HG03457 (cell line): ENCODE data around the gene CD2AP.
"Not testable (repeated sequence)": the region's sequence is repeated elsewhere in the genome, so short reads cannot be mapped to it uniquely, and the experiment has no call there.

ENCODE experiments used
- ATAC-seq: cut with Tn5 transposase; IDR thresholded peaks from one replicate; pipeline ENCODE4 v1.9.1; 2021; ENCODE audit warnings: moderate number of reproducible peaks; ENCODE audit not compliant: unreplicated experiment

Gene CD2AP, protein sequence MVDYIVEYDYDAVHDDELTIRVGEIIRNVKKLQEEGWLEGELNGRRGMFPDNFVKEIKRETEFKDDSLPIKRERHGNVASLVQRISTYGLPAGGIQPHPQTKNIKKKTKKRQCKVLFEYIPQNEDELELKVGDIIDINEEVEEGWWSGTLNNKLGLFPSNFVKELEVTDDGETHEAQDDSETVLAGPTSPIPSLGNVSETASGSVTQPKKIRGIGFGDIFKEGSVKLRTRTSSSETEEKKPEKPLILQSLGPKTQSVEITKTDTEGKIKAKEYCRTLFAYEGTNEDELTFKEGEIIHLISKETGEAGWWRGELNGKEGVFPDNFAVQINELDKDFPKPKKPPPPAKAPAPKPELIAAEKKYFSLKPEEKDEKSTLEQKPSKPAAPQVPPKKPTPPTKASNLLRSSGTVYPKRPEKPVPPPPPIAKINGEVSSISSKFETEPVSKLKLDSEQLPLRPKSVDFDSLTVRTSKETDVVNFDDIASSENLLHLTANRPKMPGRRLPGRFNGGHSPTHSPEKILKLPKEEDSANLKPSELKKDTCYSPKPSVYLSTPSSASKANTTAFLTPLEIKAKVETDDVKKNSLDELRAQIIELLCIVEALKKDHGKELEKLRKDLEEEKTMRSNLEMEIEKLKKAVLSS

GRCh38 chr6:47477497-47478232 lies at the start of gene CD2AP:
CD2AP (plus strand) TSS chr6:47477789; CDS start chr6:47478245, 456 bp downstream.
- peak; percentile 68 for ATAC-seq

DNA sequence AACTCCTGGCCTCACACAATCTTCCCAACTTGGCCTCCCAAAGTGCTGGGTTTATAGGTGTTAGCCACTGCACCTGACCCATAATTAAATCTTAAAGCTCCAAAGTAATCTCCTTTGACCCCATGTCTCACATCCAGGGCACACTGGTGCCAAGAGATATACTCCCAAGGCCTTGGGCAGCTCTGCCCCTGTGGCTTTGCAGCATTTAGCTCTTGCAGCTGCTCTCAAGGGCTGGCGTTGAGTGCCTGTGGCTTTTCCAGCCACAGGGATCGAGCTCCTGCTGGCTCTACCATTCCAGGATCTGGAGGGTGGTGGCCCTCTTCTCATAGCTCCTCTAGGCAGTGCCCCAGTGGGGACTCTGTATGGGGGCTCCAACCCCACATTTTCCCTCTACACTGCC lies 49.3 kb upstream of the CD2AP start:
- ATAC-seq: no peak

DNA sequence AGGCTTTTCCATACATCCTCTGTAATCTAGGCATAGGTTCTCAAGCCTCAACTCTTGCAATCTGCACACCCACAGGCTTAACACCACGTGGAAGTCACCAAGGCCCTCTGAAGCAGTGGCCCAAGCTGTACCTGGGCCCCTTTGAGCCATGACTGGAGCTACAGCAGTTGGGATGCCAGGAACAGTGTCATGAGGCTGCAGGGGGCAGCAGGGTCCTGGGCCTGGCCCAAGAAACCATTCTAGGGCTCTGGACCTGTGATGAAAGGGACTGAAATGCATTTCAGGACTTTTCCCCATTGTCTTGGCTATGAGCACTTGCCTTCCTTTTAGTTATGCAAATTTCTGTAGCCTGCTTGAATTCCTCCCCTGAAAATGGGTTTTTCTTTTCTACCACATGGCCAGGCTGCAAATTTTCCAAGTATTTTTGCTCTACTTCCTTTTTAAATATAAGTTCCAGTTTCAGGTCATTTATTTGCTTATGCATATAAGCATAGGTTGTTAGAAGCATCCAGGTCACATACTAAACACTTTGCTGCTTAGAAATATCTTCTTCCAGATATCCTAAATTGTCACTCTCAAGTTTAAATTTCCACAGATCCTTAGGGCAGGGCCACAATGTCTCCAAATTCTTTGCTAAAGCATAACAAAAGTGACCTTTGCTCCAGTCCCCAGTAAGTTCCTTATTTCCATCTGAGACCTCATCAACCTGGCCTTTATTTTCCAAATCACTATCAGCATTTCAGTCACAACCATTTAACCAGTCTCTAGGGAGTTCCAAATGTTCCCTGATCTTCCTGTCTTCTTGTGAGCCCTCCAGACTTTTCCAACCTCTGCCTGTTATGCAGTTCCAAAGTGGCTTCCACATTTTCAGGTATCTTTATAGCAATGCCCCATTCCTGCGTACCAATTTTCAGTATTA lies 48.6 kb upstream of the CD2AP start:
- no peak for ATAC-seq

DNA sequence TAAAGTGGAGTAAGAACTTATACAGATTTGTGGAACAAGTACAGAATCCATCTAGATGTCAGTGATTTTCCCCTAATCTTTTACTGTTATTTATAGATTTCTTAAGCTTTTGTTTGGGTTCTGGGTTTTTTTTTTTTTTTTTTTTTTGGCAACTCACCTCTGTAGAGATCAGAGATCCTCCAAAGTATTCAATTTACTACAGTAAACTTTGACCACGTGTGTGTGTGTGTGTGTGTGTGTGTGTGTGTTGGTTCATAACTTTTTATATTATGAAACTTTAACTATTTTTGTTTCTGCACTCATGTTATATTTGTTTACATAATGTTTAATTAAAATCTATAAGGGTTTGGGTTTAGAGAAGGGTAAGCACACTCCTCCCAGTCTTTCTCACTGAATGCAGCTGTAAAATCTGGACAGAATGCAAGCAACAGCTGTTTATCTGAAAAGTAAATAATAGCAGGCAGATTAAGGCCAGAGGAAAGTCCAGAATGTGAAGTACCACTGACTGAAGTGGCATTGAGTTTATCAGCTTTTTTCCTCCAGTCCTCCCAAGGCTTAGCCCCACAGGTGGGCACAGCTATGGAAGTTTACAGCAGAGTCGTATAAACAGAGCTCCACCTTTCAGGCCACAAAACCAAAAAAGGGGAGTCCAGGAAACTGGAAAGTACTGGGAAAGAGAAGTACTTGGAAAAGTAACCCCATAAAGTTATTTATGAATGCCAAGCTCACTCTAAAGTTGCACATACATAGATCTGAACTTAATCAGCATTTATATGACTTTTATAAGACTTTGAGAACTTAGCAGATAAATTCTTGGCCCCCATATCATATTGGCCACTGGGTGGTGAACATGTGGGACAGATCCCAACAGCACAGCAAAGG lies 43.0 kb upstream of the CD2AP start:
- no peak for ATAC-seq

GRCh38 chr6:47435254-47435612 lies 42.4 kb upstream of the CD2AP start:
- ATAC-seq: no peak

- peak; percentile 57 for ATAC-seq
These were observed 40.0 kb upstream of the CD2AP start for GRCh38 chr6:47437592-47437991.

GRCh38 chr6:47438481-47439347 lies 38.9 kb upstream of the CD2AP start:
- no peak for ATAC-seq

DNA sequence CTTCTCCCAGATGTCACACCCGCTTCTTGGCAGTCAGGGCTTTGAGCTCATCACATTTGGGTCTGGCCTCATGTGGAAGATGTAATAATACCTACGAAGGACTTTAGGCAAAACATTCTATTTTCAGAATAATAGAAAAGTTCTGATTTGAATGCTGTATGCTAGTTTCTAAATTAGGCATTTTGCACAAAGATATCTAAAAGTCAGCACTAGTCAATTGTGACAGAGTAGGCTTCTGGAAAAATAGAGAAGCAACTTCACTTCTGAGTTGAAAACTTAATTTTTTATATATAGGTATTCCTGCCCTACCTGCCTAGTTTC lies 38.3 kb upstream of the CD2AP start:
- no peak for ATAC-seq

- ATAC-seq: peak; percentile 49
These were observed 36.9 kb upstream of the CD2AP start for GRCh38 chr6:47440719-47441118.

DNA sequence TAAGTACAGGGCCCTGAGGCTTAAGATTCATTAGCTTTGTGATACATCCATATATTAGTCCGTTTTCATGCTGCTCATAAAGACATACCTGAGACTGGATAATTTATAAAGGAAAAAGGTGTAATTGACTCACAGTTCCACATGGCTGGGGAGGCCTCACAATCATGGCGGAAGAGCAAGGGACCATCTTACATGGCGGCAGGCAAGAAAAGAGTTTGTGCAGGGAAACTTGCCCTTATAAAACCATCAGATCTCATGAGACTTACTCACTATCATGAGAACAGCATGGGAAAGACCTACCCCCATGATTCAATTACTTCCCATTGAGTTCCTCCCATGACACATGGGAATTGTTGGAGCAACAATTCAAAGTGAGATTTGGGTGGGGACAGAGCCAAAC lies 32.6 kb upstream of the CD2AP start:
- not testable (repeated sequence) for ATAC-seq

DNA sequence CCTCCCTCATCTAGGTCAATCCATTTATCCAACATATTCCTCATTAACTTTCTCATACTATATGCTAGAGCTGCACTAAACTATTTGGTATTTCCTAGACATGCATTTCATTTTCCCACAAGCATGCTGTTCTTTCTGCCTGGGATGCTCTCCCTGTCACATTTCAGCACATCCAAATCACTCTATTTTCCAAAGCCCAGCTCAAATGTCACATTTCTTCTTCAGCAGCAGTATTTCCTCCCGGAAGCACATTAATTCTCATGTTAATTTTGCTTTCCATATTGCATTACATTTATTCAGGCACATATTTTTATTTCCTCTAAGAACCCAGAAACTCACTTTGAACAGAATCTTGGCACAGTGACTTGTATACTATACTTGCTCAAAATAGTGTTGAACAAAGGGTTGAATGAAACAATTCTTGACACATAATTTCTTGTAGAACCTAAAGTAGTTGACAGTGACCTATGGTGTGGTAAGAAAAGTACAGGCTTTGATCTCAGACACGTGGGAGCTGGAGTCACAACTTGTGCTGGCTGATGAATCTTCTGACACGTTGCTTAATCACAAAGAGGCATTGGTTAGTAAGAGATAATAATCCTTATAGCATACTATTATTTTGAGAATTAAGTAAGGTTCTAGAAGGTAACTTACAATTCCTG lies 30.8 kb upstream of the CD2AP start:
- no peak for ATAC-seq

DNA sequence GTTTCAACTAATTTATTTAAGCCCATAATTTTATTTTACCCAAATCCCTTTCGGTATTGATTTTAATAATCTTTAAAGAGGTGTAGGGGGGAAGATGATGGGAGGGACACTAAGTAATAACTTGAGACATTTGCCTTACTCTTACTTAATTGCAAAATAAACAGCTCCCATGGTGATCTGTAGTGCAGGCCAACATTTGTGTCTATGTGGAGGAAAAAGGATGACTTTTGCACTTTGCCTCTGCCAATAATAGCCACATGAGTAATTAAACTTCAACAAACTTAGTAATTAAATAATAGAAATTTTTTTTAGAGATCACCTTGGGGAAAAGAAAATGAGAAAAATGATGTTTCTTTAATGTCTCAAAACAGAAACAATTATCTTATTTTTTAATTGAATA lies 29.9 kb upstream of the CD2AP start:
- no peak for ATAC-seq

DNA sequence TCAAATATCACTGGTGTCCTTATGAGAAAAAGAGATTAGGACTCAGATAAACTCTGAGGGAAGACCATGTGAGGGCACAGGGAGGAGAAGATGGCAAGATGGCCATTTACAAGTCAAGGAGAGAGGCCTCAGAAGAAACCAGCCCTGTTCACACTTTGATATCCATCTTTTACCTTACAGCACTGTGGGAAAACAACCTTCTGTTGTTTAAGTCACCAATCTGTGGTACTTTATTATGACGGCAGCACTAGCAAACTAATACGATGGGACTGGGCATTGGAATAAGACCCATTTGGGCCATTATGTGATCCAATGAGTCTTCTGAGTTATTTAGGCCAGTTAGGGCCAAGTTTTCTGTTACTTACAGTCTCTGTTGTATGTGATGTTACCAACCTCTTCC lies 26.4 kb upstream of the CD2AP start:
- no peak for ATAC-seq

- ATAC-seq: no peak
These were observed 24.7 kb upstream of the CD2AP start for GRCh38 chr6:47452899-47453298.

DNA sequence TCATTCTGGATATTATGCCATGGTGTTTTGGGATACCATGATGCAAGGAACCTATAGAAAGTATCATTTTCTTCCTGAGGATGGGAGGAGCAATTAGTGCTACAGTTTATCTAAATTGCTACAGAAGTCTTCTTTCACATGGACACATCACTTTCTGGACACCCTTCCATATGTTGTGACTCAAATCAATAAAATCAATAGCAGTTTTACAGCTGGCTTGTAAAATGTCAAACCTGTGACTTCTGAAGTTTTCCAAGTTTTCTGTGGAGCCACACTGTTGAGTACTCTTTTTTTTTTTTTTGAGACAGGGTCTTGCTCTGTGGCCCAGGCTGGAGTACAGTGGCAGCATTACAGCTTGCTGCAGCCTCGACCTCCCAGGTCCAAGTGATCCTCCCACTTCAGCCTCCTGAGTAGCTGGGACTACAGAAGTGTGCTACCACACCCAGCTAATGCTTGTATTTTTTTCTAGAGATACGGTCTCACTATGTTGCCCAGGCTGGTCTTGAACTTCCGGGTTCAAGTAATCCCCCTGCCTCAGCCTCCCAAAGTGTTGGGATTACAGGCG lies 24.1 kb upstream of the CD2AP start:
- ATAC-seq: no peak

DNA sequence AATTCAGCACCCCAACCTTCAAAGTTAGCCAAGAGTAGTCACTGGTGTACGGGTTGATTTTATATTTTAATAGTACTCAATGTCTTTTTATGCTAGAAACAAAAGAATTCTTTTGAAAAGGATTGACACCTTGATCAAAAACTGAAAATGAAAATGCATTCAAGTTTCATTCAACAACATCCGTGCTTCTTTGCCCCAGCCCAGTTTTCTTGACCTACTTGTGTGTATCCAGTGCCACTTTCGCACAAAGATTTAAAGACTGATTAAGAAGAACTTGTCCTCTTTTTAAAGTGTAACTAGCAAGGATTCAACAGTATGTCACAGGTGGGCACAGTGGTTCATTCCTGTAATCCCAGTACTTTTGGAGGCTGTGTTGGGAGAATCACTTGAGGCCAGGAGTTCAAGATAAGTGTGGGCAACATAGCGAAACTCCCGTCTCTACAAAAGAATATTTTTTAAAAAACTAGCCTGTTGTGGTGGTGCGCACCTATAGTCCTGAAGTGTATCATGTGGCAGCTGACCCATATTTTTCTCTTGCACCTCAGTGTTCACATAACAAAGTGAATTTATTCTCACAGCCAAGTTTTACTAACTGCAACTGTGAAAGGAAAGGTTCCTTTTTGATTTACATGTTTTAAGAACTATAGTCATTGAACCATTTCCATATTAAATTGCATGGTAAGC lies 22.7 kb upstream of the CD2AP start:
- no peak for ATAC-seq

DNA sequence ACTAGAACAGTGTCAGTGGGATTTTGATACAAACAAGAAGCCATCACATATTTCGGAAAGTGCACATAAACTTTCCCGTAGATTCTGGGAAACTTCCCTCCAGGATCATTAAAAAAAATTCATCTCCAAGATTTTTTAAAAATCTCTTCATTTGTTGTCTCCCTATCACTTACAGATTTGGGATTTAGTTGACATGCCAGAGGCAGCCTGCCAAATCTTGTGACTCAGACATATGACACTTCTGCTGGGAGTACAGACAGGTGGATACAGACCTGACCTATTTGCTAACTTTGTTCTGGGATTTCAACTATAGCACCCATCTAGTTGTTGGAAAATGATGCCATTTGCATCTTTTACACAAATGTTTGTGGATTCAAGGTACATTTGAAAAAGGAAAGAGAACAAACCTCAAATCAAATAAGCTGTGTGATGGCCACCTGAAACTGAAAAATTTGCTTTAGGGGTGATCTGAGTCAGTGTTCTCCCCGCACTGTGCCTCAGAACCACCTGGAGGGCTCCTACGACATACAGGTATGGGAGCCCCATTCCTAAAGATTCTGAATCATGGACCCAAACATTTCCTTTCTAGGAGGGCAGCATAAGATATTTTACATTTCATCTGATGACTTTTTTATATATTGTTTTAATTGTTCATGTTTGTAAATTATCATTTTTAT lies 21.9 kb upstream of the CD2AP start:
- peak; percentile 65 for ATAC-seq
